ENCODE measurements around the gene RBM47.

The RBM47 gene

DNA sequence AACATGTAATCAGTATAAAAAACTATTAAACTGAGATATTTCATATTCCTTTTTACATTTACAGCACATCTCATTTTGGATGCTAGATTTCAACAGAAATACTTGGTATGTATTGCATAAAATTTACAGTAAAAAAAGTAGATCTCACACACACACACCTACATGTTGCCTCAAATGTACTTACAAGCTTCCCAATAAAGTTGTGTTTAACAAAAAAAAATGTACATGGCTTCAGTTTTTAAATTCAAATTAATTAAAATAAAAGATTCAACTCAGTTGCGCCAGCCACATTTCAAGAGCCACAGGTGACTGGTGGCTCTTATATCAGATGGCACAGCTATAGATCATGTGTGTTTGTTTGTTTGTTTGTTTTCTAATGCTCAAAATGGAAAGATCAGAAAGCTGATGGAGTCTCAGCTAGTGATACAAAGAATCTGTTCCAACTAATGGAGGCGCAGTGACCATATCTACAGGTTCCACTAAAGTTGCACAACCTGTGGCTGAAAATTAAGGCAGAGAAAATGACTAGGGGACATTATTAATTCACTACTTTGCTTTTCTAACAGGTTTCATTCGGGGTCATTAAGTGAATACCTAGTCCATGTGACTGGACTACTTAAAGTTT, 45.0 kb downstream of the RBM47 start:
- TF ChIP-seq, protein P1, sequence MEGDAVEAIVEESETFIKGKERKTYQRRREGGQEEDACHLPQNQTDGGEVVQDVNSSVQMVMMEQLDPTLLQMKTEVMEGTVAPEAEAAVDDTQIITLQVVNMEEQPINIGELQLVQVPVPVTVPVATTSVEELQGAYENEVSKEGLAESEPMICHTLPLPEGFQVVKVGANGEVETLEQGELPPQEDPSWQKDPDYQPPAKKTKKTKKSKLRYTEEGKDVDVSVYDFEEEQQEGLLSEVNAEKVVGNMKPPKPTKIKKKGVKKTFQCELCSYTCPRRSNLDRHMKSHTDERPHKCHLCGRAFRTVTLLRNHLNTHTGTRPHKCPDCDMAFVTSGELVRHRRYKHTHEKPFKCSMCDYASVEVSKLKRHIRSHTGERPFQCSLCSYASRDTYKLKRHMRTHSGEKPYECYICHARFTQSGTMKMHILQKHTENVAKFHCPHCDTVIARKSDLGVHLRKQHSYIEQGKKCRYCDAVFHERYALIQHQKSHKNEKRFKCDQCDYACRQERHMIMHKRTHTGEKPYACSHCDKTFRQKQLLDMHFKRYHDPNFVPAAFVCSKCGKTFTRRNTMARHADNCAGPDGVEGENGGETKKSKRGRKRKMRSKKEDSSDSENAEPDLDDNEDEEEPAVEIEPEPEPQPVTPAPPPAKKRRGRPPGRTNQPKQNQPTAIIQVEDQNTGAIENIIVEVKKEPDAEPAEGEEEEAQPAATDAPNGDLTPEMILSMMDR (IDR thresholded peaks at IDR 0.05) = no peak

DNA sequence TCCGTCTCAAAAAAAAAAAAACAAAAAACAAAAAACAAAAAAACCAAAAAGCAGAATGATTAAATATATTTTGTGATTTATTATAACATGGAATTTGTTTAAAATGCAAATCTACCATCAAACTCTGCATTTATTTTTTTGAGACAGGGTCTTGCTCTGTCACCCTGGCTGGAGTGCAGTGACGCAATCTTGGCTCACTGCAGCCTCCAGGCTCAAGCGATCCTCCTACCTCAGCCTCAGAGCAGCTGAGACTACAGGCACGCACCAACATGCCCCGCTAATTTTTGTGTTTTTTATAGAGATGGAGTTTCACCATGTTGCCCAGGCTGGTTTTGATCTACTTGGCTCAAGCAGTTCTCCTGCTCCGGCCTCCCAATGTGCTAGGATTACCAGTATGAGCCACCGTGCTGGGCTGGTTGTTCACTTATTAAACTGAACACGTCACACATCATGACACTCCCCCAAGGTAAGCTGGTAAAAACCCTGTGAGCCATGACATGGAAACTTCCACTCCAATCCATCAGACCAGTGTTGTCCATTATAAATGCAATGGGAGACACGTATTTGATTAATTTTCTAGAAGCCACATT, 45.7 kb downstream of the RBM47 start:
- TF ChIP-seq, protein P1 (IDR thresholded peaks at IDR 0.05) = no peak

DNA sequence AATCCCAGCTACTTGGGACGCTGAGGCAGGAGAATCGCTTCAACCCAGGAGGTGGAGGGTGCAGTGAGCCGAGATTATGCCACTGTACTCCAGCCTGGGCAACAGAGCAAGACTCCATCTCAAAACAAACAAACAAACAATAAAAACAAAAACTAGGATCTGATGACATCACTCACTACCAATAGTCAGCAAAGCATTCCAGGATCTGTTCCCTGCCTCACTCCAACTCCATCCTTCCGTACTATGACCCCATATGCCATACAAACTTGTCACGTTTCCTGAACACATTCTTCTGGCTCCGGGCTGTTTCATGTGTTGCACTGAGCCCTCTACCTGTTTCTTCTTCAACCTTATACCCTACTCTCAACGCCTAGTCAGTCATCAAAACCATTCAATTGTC, 47.3 kb downstream of the RBM47 start:
- TF ChIP-seq, protein P1 (IDR thresholded peaks at IDR 0.05) = no peak

DNA sequence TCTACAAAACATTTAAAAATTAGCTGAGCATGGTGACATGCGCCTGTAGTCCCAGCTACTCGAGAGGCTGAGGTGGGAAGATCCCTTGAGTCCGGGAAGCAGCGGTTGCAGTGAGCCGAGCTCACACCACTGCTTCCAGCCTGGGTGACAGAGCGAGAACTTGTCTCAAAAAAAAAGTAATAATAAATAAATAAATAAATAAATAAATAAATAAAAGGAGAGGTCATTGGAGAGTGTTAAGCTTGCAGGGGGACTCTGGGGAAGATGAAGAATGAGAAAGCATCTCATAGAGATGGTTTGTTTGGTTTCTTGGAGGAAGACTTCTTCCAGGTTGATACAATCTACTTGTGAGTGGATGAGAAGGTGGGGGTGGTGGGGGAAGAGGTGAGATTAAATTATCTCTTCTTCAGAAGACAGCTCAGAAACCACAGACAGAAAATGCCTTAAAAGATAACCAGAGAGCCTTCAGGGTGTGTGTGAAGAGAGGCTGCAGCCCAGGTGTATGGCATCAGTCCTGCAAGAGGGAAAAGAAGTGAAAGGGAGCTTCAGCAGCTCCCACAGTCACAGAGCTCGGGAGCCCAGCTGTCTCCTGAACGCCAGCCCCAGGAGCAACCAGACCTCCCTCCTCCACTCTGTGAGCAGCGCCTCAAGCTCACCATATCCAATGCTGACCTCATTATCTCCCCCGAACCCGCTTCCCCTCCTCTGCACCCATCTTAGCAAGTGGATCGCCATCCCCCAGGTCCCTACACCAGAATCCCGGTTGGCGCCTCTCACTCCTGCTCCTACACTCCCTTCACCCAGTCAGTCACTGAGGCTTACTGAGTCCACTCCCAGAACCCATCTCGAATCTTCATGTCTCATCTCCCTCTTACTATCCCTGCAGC, 48.2 kb downstream of the RBM47 start:
- TF ChIP-seq, protein P1 (IDR thresholded peaks at IDR 0.05) = no peak

DNA sequence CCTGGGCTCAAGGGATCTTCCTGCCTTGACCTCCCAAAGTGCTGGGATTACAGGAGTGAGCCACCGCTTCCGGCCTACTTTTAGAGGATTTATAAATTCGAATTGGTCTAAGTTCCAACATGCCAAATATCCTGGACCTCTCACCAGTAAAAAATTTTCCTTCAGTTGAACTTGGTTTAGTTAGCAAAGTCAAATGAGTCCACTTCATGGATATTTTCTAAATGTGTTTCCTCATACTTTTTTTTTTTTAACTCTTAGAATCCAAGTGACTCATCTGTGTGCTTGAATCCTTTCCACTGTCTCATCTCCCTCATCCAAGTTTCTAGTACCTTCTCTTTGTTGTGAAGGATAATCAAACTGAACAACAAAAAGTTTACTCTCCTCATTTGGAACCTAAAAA, 49.7 kb downstream of the RBM47 start:
- TF ChIP-seq, protein P1 (IDR thresholded peaks at IDR 0.05) = no peak

DNA sequence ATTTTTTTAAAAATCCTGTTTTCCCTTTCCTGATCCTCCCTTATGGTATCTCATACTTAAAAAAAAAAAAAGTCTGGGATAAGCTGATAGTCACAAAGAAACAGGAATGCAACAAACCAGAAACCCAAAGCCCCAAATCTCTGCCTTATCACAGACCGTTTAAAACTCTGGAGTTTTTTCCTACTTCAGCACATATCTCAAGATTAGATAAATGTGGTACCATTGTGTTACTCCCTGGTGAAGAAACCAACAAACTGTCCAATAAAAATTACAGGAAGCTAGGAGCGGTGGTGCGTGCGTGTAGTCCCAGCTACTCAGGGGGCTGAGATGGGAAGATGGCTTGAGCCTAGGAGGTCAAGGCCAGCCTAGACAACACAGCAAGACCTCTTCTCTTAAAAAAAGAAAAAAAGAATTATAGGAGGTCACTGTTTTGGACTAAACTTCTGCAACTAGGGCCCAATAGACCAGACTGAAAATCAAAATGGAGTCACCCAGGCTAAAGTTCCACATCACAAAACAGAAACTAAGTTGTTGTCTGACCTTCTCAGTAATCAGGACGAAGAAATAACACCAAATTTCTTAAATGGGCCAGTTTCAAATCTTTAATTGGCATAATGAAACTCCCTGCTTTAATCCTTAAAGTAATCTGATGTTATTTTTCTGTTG, 51.9 kb downstream of the RBM47 start:
- TF ChIP-seq, protein P1 (IDR thresholded peaks at IDR 0.05) = no peak

Data from LNCAP (cell line).